Measurements from ENCODE around the gene EGLN1.
"Not testable (repeated sequence)": the region's sequence is repeated elsewhere in the genome, so short reads cannot be mapped to it uniquely, and the experiment has no call there.

EGLN1 gene

DNA sequence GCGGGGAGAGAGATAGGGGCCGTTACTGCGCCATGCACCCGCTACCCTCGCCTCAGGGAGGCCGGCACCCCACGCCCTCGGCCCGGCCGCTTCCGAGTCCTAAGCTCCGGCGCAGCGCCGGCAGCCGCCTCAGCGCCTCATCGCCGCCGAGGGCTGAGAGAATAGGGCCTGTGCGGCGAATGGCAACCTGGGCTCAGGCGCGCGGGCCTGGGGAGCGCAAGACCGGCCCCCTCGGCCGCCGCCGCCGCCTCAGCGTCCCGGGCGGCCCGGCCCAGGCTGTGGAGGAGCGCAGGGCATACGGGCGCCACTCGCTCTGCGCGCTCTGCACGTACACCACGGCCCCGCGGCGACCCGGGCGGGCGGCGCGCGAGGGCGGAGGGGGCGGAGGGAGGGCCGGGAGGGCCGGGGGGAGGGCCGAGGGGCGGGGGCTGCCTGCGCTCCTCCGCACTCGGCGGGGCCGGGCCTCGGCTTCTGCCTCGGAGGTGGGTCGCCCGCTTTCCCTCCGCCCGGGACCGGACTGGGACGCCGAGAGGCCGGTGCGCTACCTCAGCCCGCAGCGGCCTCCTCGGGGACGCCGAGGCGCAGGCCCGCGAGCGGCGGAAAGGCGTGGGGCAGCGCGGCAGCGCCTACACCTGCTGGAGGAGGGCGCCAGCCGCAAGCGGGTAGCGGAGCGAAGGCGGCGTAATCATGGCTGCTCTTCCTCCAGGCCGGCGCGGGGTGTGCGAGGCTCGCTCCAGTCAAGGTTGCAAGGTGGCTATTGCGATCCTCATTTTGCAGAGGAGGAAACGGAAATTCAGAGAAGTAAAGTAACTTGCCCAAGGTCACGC, at the start of gene EGLN1:
Gene EGLN1 (minus strand): TSS at position 317 of the 827 bp plus-strand sequence. CDS start 399 bp downstream, outside the sequence.
- peak; percentile 87 for DNase-seq (ENCODE audit: low spot score)

DNA sequence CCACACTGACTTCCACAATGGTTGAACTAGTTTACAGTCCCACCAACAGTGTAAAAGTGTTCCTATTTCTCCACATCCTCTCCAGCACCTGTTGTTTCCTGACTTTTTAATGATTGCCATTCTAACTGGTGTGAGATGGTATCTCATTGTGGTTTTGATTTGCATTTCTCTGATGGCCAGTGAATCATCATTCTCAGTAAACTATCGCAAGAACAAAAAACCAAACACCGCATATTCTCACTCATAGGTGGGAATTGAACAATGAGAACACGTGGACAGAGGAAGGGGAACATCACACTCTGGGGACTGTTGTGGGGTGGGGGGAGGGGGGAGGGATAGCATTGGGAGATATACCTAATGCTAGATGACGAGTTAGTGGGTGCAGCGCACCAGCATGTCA, 49.4 kb upstream of the EGLN1 start:
- not testable (repeated sequence) for DNase-seq (ENCODE audit: low spot score)

DNA sequence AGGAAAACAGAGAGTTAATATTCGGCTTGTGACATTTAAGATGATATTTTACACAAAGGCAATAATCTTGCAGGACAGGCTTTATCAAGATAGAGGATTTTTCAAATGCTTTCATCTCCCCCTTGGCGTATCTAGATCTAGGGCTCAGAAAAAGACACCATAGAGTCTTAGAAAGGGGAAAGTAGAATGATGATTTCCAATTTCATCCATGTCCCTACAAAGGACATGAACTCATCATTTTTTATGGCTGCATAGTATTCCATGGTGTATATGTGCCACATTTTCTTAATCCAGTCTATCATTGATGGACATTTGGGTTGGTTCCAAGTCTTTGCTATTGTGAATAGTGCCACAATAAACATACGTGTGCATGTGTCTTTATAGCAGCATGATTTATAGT, 48.9 kb upstream of the EGLN1 start:
- DNase-seq (ENCODE audit: low spot score) = not testable (repeated sequence)

DNA sequence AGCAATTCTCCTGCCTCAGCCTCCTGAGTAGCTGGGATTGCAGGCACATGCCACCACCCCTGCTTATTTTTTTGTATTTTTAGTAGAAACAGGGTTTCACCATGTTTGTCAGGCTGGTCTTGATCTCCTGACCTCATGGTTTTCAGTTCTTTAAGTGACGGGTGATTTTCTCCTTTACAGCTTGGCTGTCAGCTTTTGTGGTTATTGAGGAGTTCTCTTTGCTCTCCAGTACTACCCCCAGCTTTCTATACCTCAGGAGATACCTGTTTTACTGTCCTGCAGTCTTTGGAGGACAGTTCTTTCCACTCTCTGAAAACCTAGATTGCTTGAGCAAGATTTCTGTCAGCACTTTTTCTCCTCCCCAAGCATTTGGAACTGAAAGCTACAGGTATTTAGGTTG, 45.9 kb upstream of the EGLN1 start:
- DNase-seq (ENCODE audit: low spot score) = no peak

DNA sequence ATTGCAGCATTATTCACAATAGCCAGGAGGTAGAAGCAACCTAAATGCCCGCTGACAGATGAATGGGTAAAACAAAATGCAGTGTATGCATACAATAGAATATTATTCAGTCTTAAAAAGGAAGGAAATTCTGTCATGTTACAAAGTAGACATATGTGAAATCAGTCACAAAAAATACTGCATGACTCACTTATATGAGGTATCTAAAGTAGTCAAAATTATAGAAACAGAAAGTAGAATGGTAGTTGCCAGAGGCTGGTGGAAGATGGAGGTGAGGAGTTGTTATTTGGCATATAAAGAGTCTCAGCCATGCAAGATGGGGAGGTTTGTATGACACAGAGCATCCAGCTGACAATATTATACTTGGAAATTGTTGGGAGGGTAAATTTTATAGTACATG, 43.0 kb upstream of the EGLN1 start:
- no peak for DNase-seq (ENCODE audit: low spot score)

DNA sequence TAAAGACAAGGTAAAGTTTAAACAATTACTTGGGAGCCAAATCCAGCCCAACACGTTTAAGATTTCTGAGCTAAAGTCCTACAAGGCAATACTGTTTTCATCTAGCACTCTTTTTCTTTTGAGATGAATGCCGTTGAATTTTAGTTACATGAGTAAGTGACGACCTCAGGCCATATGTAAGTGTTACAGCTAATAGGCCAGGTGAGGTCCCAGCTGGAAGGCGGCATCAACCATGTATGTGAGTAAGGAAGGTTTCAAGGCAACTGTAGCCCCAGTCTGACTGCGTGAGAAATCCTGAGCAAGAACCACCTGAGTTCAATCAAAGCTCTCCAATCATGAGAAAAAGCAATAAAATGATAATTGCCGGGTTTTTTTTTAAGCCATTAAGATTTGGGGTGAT, 41.5 kb upstream of the EGLN1 start:
- no peak for DNase-seq (ENCODE audit: low spot score)

DNA sequence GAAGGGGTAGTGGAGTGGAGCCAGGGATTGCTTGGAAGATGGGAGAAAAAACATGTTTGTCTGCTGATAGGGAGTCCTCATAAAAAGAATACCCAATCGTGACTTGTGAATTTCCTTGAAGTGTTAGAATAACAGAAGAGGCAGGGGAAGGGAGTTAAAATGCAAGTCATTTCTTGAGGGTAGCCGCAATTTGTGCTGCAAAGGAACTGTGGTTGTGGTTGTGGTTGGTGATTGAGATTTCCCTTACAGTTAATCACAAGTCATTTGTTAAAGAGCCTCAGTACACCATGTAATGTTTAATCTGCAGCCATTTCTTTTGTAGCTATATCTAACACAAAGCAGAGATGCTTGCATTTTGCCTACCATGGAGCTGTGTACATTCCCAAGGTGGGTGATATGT, 38.5 kb upstream of the EGLN1 start:
- DNase-seq (ENCODE audit: low spot score) = no peak

DNA sequence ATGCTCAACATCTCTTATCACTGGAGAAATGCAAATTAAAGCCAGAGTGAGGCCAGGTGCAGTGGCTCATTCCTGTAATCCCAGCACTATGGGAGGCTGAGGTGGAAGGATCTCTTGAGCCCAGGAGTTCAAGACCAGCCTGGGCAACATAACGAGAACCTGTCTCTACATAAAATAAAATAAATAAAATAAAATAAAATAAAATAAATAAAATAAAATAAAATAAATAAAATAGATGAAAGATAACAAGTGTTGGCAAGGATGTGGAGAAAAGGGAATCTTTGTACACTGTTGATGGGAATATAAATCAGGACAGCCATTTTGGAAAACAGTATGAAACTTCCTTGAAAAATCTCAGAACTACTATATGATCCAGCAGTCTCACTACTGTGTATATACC, 37.4 kb upstream of the EGLN1 start:
- DNase-seq (ENCODE audit: low spot score) = not testable (repeated sequence)

DNA sequence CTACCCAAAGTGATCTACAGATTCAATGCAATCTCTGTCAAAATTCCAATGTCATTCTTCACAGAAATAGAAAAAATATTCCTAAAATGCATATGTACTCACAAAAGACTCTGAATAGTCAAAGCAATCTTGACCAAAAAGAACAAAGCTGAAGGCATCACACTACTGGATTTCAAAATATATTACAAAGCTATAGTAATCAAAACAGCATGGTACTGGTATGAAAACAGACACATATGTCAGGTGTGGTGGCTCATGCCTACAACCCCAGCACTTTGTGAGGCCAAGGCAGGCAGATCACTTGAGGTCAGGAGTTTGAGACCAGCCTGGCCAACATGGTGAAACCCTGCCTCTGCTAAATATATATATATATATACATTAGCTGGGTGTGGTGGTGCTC, 35.9 kb upstream of the EGLN1 start:
- not testable (repeated sequence) for DNase-seq (ENCODE audit: low spot score)

DNA sequence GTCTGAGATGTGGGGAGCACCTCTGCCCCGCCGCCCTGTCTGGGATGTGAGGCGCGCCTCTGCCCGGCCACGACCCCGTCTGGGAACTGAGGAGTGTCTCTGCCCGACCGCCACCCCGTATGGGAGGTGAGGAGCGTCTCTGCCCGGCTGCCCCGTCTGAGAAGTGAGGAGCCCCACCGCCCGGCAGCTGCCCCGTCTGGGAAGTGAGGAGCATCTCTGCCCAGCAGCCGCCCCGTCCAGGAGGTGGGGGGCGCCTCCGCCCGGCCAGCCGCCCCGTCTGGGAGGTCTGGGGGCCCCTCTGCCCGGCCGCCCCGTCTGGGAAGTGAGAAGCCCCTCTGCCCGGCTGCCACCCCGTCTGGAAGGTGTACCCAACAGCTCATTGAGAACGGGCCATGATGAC, 32.0 kb upstream of the EGLN1 start:
- DNase-seq (ENCODE audit: low spot score) = not testable (repeated sequence)

DNA sequence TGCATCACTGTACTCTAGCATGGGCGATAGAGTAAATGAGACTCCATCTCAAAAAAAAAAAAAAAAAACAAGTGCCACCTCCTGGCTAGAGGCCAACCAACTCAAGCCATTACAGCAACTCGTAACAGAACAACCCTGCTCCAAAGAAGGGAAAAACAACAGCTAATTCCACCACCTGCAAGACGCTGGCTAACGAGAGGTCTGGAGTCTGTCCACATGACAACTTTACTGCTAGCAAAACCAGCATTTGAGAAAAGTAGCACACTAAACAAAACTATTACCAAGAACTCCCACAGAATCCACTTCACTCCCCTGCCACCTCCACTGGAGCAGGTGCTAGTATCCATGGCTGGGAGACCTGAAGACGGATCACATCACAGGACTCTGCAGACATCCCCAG, 24.1 kb upstream of the EGLN1 start:
- DNase-seq (ENCODE audit: low spot score) = no peak

DNA sequence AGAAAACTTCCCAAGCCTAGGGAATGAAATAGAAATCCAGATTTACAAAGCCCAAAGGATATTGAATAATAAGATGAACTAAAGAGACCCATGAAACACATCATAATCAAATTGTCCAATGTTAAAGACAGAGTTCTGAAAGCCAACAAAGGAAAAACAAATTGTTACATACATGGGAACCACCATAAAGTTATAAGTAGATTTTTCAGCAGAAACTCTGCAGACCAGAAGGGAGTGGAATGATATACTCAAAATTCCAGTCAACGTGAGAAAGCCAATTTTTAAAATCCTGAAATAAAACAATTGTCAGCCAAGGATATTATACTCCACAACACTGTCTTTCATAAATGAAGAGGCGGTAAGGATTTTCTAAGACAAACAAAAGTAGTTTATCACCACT, 22.0 kb upstream of the EGLN1 start:
- no peak for DNase-seq (ENCODE audit: low spot score)

DNA sequence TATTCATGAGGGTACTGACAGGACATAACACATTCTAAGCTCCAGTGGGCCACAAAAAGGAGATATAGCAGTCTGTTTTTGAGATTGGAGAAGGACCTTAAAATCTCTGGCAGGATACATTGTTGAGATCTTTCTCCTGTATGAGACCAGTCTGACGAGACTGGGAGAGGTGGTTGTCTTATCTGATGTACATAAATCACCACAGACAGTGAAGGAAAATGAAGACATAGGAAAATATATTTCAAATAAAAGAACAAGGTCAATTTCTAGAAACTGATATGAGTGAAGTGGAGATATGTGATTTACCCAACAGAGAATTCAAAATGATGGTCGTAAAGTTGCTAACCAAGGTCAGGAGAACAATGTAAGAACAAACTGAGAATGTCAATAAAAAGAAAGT, 21.3 kb upstream of the EGLN1 start:
- no peak for DNase-seq (ENCODE audit: low spot score)

DNA sequence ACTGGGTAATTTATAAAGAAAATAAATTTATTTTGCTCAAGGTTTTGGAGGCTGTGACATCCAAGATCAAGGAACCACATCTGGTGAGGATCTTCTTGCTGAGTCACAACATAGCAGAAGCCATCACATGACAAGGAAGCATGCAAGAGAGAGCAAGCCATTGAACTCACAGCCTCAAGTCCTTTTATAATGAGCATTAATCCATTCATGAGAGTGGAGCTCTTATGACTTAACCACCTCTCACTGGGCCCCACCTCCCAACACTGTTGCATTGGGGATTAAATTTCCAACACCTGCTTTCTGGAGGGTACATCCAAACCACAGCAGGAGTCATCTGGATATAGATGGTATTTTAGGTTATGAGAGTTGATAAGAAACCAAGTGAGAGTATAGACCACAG, 20.6 kb upstream of the EGLN1 start:
- no peak for DNase-seq (ENCODE audit: low spot score)

DNA sequence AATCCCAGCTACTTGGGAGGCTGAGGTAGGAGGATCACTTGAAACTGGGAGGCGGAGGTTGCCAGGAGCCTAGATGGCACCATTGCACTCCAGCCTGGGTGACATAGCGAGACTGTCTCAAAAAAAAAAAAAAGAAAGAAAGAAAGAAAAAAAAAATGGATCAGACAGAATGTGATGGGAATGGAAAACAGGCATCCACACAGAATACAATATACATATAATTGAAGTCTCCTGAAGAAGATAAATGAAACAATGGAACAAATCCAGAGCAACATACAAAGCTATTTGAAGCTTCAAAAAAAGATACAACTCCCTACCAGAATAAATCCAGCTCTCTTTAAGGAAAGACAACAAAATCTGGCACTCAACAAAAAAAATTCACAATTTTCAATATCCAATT, 10.9 kb upstream of the EGLN1 start:
- no peak for DNase-seq (ENCODE audit: low spot score)

DNA sequence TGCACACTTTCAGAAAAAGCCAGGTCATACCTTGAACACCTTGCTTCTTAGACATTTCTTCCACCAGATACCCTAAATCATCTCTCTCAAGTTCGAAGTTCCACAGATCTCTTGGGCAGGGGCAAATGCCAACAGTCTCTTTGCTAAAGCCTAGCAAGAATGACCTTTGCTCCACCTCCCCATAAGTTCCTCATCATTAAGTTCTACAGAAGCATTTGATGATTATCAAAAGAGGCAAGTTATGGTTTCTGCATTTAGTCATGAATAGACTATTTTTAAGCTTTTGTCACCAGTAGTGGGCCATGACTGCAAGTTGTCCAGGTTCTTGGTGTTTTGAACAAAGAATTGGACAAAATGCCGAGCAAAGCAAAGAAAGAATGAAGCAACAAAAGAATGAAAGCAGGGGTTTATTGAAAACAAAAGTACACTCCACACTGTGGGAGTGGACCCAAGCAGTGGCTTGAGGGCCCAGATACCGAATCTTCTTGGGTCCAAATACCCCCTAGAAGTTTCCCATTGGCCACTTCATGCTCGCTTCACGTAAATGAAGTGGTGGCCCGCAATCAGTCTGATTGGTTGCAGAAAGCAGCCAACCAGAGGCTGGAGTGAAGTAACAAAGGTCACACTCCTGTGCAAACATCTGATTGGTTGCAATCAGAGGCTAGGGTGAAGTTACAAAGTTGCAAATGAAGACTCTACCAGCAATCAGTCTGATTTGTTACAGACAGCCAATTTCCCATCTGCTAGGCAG, 9.8 kb upstream of the EGLN1 start:
- no peak for DNase-seq (ENCODE audit: low spot score)

DNA sequence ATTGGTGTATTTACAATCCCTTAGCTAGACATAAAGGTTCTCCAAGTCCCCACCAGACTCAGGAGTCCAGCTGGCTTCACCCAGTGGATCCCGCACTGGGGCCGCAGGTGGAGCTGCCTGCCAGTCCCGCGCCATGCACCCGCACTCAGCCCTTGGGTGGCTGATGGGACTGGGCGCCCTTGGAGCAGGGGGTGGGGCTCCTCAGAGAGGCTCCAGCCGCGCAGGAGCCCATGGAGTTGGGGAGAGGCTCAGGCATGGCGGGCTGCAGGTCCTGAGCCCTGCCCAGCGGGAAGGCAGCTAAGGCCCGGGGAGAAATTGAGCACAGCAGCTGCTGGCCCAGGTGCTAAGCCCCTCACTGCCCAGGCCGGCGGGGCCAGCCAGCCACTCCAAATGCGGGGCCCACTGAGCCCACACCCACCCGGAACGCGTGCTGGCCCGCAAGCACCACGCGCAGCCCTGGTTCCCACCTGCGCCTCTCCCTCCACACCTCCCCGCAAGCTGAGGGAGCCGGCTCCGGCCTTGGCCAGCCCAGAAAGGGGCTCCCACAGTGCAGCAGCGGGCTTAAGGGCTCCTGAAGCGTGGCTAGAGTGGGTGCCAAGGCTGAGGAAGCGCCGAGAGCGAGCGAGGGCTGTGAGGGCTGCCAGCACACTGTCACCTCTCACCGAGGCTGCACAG, 8.7 kb upstream of the EGLN1 start:
- DNase-seq (ENCODE audit: low spot score) = not testable (repeated sequence)

DNA sequence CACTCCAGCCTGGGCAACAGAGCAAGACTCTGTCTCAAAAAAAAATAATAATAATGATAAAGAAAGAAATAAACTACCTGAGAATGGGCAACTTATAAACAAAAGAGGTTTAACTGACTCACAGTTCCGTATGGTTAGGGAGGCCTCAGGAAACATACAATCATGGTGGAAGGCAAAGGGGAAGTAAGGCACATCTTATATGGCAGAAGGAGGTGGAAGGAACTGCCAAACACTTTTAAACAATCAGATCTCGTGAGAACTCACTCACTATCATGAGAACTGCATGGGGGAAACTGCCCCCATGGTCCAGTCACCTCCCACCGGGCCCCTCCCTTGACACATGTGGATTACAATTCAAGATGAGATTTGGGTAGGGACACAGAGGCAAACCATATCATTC, 6.3 kb upstream of the EGLN1 start:
- DNase-seq (ENCODE audit: low spot score) = no peak

DNA sequence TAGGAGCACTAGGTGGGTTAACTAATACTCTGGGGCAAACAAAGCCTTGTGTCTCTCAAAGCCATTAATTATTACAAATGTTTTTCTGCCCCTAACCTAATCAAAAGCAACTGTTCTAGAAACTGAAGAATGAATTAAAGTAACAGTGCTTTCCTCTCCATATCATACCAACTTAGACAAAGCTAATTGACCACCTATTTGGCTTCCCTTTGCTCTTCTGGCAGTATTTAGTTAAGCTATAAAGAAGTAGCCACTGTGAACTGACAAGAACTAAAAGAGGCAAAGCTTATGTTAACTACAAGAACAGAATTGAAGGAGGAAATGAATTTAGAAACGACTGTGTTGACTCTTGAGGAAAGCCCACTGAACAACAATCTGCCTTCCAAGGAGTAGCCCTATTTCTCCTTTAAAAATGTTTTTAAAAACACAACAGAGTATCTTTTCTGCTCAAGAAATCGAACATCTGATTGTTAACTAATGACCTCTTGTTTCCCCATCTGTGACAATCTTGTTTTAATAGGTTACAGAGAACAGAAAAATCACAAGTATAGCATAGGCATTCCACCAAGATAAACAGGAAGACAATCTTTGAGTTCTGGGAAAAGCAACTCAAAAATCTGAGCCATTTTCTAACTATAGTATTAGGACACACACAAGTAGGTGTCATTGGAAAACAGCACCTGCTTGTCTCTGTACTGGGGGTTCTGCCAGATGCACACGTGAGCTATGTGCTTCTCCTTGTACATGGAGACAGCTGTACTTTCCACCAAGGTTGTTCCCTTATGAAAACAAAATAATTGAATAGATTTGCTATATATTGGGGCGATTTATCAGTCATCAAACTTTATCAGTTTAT, 3.1 kb upstream of the EGLN1 start:
- no peak for DNase-seq (ENCODE audit: low spot score)

DNA sequence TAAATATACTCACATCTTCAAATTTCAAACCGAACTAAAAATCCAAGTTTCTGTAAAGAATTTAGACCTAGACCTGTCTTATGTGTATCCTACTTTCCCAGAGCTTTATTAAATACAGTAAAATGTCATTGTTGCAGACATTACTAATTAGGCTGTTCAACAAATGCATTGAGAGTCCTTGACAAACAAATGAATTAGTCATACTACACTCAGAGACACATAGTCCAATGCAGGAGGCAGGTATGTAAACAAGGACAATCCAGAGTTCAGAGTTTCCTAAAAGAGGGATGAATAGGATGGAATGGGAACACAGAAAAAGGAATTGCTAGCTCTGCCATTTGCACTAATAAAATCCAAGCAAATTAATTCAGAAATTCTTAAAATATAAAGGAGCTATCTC, 1.6 kb upstream of the EGLN1 start:
- peak; percentile 62 for DNase-seq (ENCODE audit: low spot score)

DNA sequence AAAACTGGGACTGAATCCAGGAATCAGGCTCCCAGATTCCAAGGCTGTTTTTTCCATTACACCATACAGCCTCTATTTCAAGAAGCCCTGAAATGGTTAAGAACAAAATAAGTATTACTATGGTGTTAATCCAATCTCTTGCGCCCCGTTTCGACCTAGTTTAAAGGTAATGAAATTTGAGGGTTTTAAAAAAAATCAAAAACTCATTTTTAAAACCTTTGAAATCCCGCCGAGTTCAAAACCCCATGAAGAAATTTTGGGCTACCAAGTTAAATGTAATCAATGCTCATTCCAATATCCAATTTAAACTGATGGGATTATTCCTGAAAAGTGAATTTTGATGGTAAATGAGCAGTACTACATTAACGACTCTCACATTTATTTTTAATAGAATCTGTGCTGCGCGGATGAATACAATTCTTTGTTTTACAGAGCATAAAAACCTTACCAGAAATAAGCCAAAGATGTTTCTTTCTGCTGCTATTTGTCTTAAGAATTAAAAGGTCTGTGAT, 767 bp upstream of the EGLN1 start:
- no peak for DNase-seq (ENCODE audit: low spot score)

DNA sequence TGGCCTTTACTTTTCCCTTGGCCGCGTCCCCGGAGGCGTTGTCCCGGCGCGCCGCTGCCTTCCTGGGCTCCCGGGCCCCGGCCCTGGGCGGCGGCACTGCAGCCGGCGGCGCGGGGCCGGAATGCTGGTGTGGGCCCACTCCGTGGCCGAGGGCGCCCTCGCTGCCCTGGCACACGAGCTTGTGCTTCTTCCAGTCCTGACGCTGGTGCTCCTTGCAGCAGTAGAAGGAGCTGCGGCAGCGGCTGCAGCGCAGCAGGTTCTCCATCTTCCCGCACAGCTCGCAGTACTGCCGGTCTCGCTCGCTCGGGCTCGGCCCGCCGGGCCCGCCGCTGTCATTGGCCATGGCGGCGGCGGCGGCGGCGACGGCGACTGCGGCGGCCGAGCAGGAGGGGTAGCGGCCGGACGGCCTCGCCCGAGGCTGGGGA, 529 bp downstream of the EGLN1 start:
- peak; percentile 32 for DNase-seq (ENCODE audit: low spot score)

Measured in LoVo (cell line).